GM18520 (cell line): ENCODE results near the gene EXOC3.
A peak's percentile ranks its signal among the peaks of the same experiment; 100 is the strongest.

Source experiments
- ATAC-seq: cut with Tn5 transposase; IDR thresholded peaks from one replicate; pipeline ENCODE4 v1.9.1; 2021; ENCODE audit not compliant: unreplicated experiment

The EXOC3 gene

GRCh38 chr5:424301-425110 lies 18.5 kb upstream of the EXOC3 start:
- peak; percentile 77 for ATAC-seq

- no peak for ATAC-seq
Measured at GRCh38 chr5:425714-426113, 17.3 kb upstream of the EXOC3 start.

- ATAC-seq, result no peak
Measured at GRCh38 chr5:426392-426976, 16.5 kb upstream of the EXOC3 start.

GRCh38 chr5:427415-428087 lies 15.4 kb upstream of the EXOC3 start:
- ATAC-seq, result no peak

- no peak for ATAC-seq
Measured at GRCh38 chr5:428219-428618, 14.8 kb upstream of the EXOC3 start.

GRCh38 chr5:428754-429452 lies 14.1 kb upstream of the EXOC3 start:
- no peak for ATAC-seq

- ATAC-seq, result no peak
Measured at GRCh38 chr5:429453-430188, 13.4 kb upstream of the EXOC3 start.

- ATAC-seq, result no peak
Measured at GRCh38 chr5:430214-430925, 12.6 kb upstream of the EXOC3 start.

GRCh38 chr5:431001-431710 lies 11.8 kb upstream of the EXOC3 start:
- ATAC-seq, result peak; percentile 77

- ATAC-seq, result no peak
Measured at GRCh38 chr5:431711-432050, 11.3 kb upstream of the EXOC3 start.

- ATAC-seq, result no peak
Measured at GRCh38 chr5:432201-432927, 10.6 kb upstream of the EXOC3 start.

GRCh38 chr5:432928-433791 lies 9.8 kb upstream of the EXOC3 start:
- ATAC-seq, result no peak

GRCh38 chr5:433836-434235 lies 9.1 kb upstream of the EXOC3 start:
- no peak for ATAC-seq

- ATAC-seq, result no peak
Measured at GRCh38 chr5:434443-435146, 8.4 kb upstream of the EXOC3 start.

- no peak for ATAC-seq
Measured at GRCh38 chr5:435156-435790, 7.7 kb upstream of the EXOC3 start.

- ATAC-seq, result no peak
Measured at GRCh38 chr5:435961-436640, 6.9 kb upstream of the EXOC3 start.

- no peak for ATAC-seq
Measured at GRCh38 chr5:436641-436975, 6.4 kb upstream of the EXOC3 start.
